HepG2 (cell line): ENCODE data around the gene ABCB4. TPM values are rescaled to one million over a fixed set of nuclear protein-coding genes. Genes with fewer than 3 reads are reported as not detected.

Source experiments
- ATAC-seq: fragments of 200-7000 bp; cut with Tn5 transposase; 3 replicates; pipeline ENCODE4 v1.9.1; 2020; ENCODE audit warnings: mild to moderate bottlenecking, moderate library complexity
- BruUV-seq: library from RNA; stranded (reverse); fragments of 400-500 nt; replicated peaks from 2 replicates; lab custom pipeline; 2021; lab: Mats Ljungman, UMichigan
- CTCF ChIA-PET: fragments of 300-600 bp; formaldehyde crosslinking; extraction: SDS; loops from one replicate; lab custom pipeline; 2021; ENCODE audit warnings: low total read pairs, inconsistent platforms, low intra/inter-chr PET ratio; lab: Yijun Ruan, JAX
- POLR2A ChIA-PET: fragments of 350-600 bp; sonication (Branson Sonifier 250); formaldehyde crosslinking; loops from one replicate; lab custom pipeline; 2020; ENCODE audit warnings: antibody characterized with exemption, inconsistent platforms; lab: Yijun Ruan, JAX
- DNase-seq: peaks from one replicate; pipeline ENCODE4 v3.0.0-alpha.2; 2015; ENCODE audit warnings: low spot score
- FAIRE-seq: peaks from 3 replicates; lab custom pipeline; 2011; peaks lifted over from hg19 to GRCh38; lab: Jason Lieb, UNC
- H2AFZ ChIP-seq: one replicate; pipeline ENCODE4 v1.6.1; 2011; ENCODE audit warnings: low read length, inconsistent platforms
- H3K27ac ChIP-seq: fragments of 300-600 bp; 3 replicates; pipeline ENCODE4 v1.8.0; 2011; ENCODE audit warnings: mixed run types, mild to moderate bottlenecking, mixed read lengths, low read length, inconsistent platforms; ENCODE audit not compliant: insufficient read depth; ENCODE audit errors: extremely low read length
- H3K27me3 ChIP-seq, 2 experiments: fragments of 200-600 bp in 1 of 2; 2 replicates in 1 of 2; 3 replicates in 1 of 2; pipeline versions ENCODE4 v1.6.0 to v1.8.0; 2011; ENCODE audit warnings: low read length in 2 of 2, mild to moderate bottlenecking in 2 of 2, moderate library complexity in 2 of 2, inconsistent platforms in 1 of 2; ENCODE audit not compliant: insufficient read depth in 2 of 2, control insufficient read depth in 1 of 2
- H3K36me3 ChIP-seq, 2 experiments: fragments of 200-600 bp in 1 of 2; replicated peaks in 1 of 2; 2 replicates in 1 of 2; 3 replicates in 1 of 2; pipeline versions ENCODE4 v1.5.1 to v1.8.0; 2011; ENCODE audit warnings: low read length in 2 of 2, inconsistent platforms in 1 of 2; ENCODE audit not compliant: insufficient read depth in 2 of 2, control insufficient read depth in 1 of 2
- H3K4me1 ChIP-seq: 2 replicates; pipeline ENCODE4 v1.5.1; 2012; ENCODE audit warnings: low read length, inconsistent platforms; ENCODE audit not compliant: insufficient read depth
- H3K4me2 ChIP-seq: 2 replicates; pipeline ENCODE4 v1.6.0; 2011; ENCODE audit warnings: low read depth, low read length, inconsistent platforms
- H3K4me3 ChIP-seq, 3 experiments: fragments of 200-600 bp in 1 of 3; sonication (generic), shearing (Covaris generic) in 1 of 3; replicated peaks in 1 of 3; 2 replicates each; pipeline ENCODE4 v1.5.1; 2011 to 2016; ENCODE audit warnings: low read length in 3 of 3, inconsistent platforms in 2 of 3, low read depth in 2 of 3, mild to moderate bottlenecking in 2 of 3, control low read depth in 1 of 3, mixed read lengths in 1 of 3; ENCODE audit not compliant: insufficient read depth in 1 of 3
- H3K79me2 ChIP-seq: one replicate; pipeline ENCODE4 v1.6.1; 2011; ENCODE audit warnings: low read length, inconsistent platforms; ENCODE audit not compliant: insufficient read depth
- H3K9ac ChIP-seq: 2 replicates; pipeline ENCODE4 v1.6.0; 2011; ENCODE audit warnings: mild to moderate bottlenecking, low read depth, low read length, inconsistent platforms; ENCODE audit not compliant: insufficient read depth
- H3K9me3 ChIP-seq: 2 replicates; pipeline ENCODE4 v1.5.1; 2012; ENCODE audit warnings: mild to moderate bottlenecking, low read length
- H4K20me1 ChIP-seq: 2 replicates; pipeline ENCODE4 v1.6.0; 2011; ENCODE audit warnings: inconsistent platforms, mild to moderate bottlenecking, low read length, moderate library complexity; ENCODE audit not compliant: insufficient read depth
- CEBPG ChIP-seq: IDR thresholded peaks from 2 replicates; pipeline ENCODE4 v1.6.1; 2016
- FOXA1 ChIP-seq, 2 experiments: fragments of 450-650 bp in 1 of 2; sonication (generic) in 1 of 2; formaldehyde crosslinking in 1 of 2; IDR thresholded peaks; 2 replicates each; pipeline versions ENCODE4 v1.4.0 to v1.6.1; 2016 to 2020; ENCODE audit warnings: missing genetic modification reagents in 1 of 2
- FOXA3 ChIP-seq: IDR thresholded peaks from 2 replicates; pipeline ENCODE4 v1.6.1; 2016; ENCODE audit warnings: missing genetic modification reagents, missing compliant biosample characterization
- HOMEZ ChIP-seq: IDR thresholded peaks from 2 replicates; pipeline ENCODE4 v1.6.1; 2016; ENCODE audit warnings: low read depth
- MAFF ChIP-seq: IDR thresholded peaks from 2 replicates; pipeline ENCODE4 v1.6.1; 2011; ENCODE audit warnings: low read depth, low read length, improper control_type of control experiment
- THAP9 ChIP-seq: sonication (generic); formaldehyde crosslinking; IDR thresholded peaks from 2 replicates; pipeline ENCODE4; 2020; ENCODE audit warnings: missing genetic modification reagents, mild to moderate bottlenecking, borderline replicate concordance
- ZBTB21 ChIP-seq: sonication (generic); formaldehyde crosslinking; IDR thresholded peaks from 2 replicates; pipeline ENCODE4 v1.4.0; 2020; ENCODE audit warnings: missing genetic modification reagents
- ZBTB38 ChIP-seq: sonication (generic); formaldehyde crosslinking; IDR thresholded peaks from 2 replicates; pipeline ENCODE4 v1.5.1; 2020; ENCODE audit warnings: mild to moderate bottlenecking, missing genetic modification reagents
- ZFP37 ChIP-seq: sonication (generic); formaldehyde crosslinking; IDR thresholded peaks from 2 replicates; pipeline ENCODE4 v1.4.0; 2020; ENCODE audit warnings: missing genetic modification reagents, borderline replicate concordance
- ZNF556 ChIP-seq: sonication (generic); formaldehyde crosslinking; IDR thresholded peaks from 2 replicates; pipeline ENCODE4 v1.4.0; 2020; ENCODE audit warnings: mild to moderate bottlenecking, missing genetic modification reagents, borderline replicate concordance
- ZNF562 ChIP-seq: sonication (generic); formaldehyde crosslinking; IDR thresholded peaks from 2 replicates; pipeline ENCODE4 v1.8.0; 2022; ENCODE audit warnings: missing genetic modification reagents, borderline replicate concordance
- ZNF644 ChIP-seq: IDR thresholded peaks from 2 replicates; pipeline ENCODE4 v1.6.1; 2016; ENCODE audit warnings: low read depth
- WGBS: methylation state at CpG from one replicate; pipeline ENCODE4 v1.1.6; 2017; ENCODE audit warnings: low lambda C conversion rate; 5-methylcytosine and 5-hydroxymethylcytosine counted together
- in situ Hi-C: cut with HindIII; loops from 2 replicates; pipeline ENCODE4 v1.10.0; 2017; ENCODE audit warnings: low pct_unique_long_range_greater_than_20kb; ENCODE audit not compliant: extremely low pct_ligation_motif_present
- intact Hi-C: fragments of 100-400 bp; cut with micrococcal nuclease; formaldehyde crosslinking; loops from one replicate; pipeline ENCODE4 v1.10.0; 2022; ENCODE audit not compliant: unreplicated experiment
- polyA plus RNA-seq, 8 experiments: library from polyadenylated mRNA; depleted of rRNA in 3 of 8; stranded (reverse) in 7 of 8; unstranded in 1 of 8; fragments of >200 nt; fragmentation: Illumina TruSeq in 4 of 8; extraction: Trizol in 4 of 8; gene quantifications; 2 replicates each; pipeline versions ENCODE4 v1.2.1 to v1.2.3, GENCODE V29; 2011 to 2016; ENCODE audit warnings: low read depth in 4 of 8, missing spikeins in 1 of 8, mixed read lengths in 1 of 8; ENCODE audit not compliant: insufficient read depth in 1 of 8
- total RNA-seq, 5 experiments: library from RNA; depleted of rRNA; stranded (reverse); fragments of >200 nt; fragmentation: Illumina TruSeq; extraction: Trizol; gene quantifications; 2 replicates each; pipeline ENCODE4 v1.2.3, GENCODE V29; 2016; ENCODE audit warnings: low read depth in 1 of 5
- TF ChIP-seq, protein P1 (sequence below): sonication (generic); formaldehyde crosslinking; IDR thresholded peaks from 2 replicates; pipeline ENCODE4 v1.4.0; 2020; ENCODE audit warnings: missing genetic modification reagents, borderline replicate concordance

ABCB4 gene
- total and polyA plus RNA-seq, 2 of the 13 experiments (the other 11 are each of a cell fraction or from before 2014, with no cell fraction given), result 18.0 to 32.4 TPM

GRCh38 chr7:87414794-87415188 is 60.7 kb downstream of the ABCB4 start:
- Histone ChIP-seq H3K4me2 (no peak overlapping the region), H3K27me3 (no peaks in the 10 kb centered on the region), H3K4me3 (no peak overlapping the region), H3K9ac (no peak overlapping the region), H3K4me1 (peaks cover 11% of the 10 kb centered on the region), H3K79me2 (no peaks in the 10 kb centered on the region), H3K36me3 (peaks cover 1 to 5% of the 10 kb centered on the region in 2 experiments; a peak in 2 of 5 replicates), H3K9me3 (no peaks in the 10 kb centered on the region), H3K27ac (no peak overlapping the region), H2AFZ (no peak overlapping the region), H4K20me1 (no peaks in the 10 kb centered on the region)
- ATAC-seq, result peak; percentile 66
- CTCF ChIA-PET, result interaction anchor here (6.6 kb wide), 1 partner anchor 102 kb away, joined by 86 read pairs; no protein-coding TSS in a partner anchor
- POLR2A ChIA-PET, result interaction anchor here (0.9 to 1.8 kb wide), 3 partner anchors 50 to 98 kb away, joined by 4 to 6 read pairs (median 5); no protein-coding TSS in a partner anchor
- peak; percentile 61 for DNase-seq
- FAIRE-seq, result no peak
- in situ Hi-C loops, result loop anchor here (5.0 to 25.0 kb wide), 2 partner anchors 102 to 477 kb away; no protein-coding TSS in a partner anchor
- intact Hi-C loops, result loop anchor here (5.0 kb wide), 1 partner anchor 487 kb away; no protein-coding TSS in a partner anchor
- 32% methylated on average over 1 of the region's 2 CpGs for WGBS
- TF ChIP-seq HOMEZ, result peak; percentile 67; the same call in 1 of the 2 replicates
- TF ChIP-seq ZBTB21 (CRISPR knock-in tag), result peak; percentile 56; the same call in 1 of the 2 replicates
- TF ChIP-seq ZFP37, result no peak
- no peak for TF ChIP-seq ZBTB38
- peak; percentile 10; the same call in 1 of the 2 replicates for TF ChIP-seq CEBPG (CRISPR knock-in tag)
- TF ChIP-seq THAP9 (CRISPR knock-in tag), result no peak
- TF ChIP-seq, protein P1, sequence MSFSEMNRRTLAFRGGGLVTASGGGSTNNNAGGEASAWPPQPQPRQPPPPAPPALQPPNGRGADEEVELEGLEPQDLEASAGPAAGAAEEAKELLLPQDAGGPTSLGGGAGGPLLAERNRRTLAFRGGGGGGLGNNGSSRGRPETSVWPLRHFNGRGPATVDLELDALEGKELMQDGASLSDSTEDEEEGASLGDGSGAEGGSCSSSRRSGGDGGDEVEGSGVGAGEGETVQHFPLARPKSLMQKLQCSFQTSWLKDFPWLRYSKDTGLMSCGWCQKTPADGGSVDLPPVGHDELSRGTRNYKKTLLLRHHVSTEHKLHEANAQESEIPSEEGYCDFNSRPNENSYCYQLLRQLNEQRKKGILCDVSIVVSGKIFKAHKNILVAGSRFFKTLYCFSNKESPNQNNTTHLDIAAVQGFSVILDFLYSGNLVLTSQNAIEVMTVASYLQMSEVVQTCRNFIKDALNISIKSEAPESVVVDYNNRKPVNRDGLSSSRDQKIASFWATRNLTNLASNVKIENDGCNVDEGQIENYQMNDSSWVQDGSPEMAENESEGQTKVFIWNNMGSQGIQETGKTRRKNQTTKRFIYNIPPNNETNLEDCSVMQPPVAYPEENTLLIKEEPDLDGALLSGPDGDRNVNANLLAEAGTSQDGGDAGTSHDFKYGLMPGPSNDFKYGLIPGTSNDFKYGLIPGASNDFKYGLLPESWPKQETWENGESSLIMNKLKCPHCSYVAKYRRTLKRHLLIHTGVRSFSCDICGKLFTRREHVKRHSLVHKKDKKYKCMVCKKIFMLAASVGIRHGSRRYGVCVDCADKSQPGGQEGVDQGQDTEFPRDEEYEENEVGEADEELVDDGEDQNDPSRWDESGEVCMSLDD (CRISPR knock-in tag), result no peak
- no peak for TF ChIP-seq FOXA1 (IDR thresholded peaks at IDR 0.05)
- TF ChIP-seq FOXA1 (CRISPR knock-in tag; IDR thresholded peaks at IDR 0.05), result peak; percentile 49
- peak; percentile 57; the same call in 1 of the 2 replicates for TF ChIP-seq ZNF644 (CRISPR knock-in tag)
- no peak for TF ChIP-seq MAFF
- 0 out of 2 replicates have a peak, but pooled peaks have one; percentile 24 for TF ChIP-seq FOXA3 (CRISPR knock-in tag)
- no peak for TF ChIP-seq ZNF556 (CRISPR knock-in tag)
- TF ChIP-seq ZNF562, result no peak
- BruUV-seq, result no TSS peak
